PC-3 (cell line): Measurements from ENCODE around the gene SYCE1. TPM values are rescaled to one million over a fixed set of nuclear protein-coding genes. Genes with fewer than 3 reads are reported as not detected.
A peak's percentile ranks its signal among the peaks of the same experiment; 100 is the strongest.

Experiments used
- ATAC-seq: fragments of 200-7000 bp; cut with Tn5 transposase; 2 replicates; pipeline ENCODE4 v1.9.1; 2020; ENCODE audit warnings: mild to moderate bottlenecking, moderate library complexity
- BruUV-seq: library from RNA; stranded (reverse); fragments of 400-500 nt; replicated peaks from 2 replicates; lab custom pipeline; 2021; lab: Mats Ljungman, UMichigan
- CTCF ChIA-PET: fragments of 300-600 bp; sonication (Branson Sonifier 250); formaldehyde crosslinking; loops from one replicate; lab custom pipeline; 2022; ENCODE audit warnings: antibody characterized with exemption; lab: Charles Lee
- POLR2A ChIA-PET: fragments of 300-600 bp; sonication (Branson Sonifier 250); formaldehyde crosslinking; loops from one replicate; lab custom pipeline; 2022; ENCODE audit warnings: antibody characterized with exemption; ENCODE audit not compliant: unreplicated experiment; lab: Charles Lee
- DNase-seq: peaks from one replicate; pipeline ENCODE4 v3.0.0-alpha.2; 2015
- H2AFZ ChIP-seq: fragments of 300-600 bp; sonication (generic); 2 replicates; pipeline ENCODE4 v1.6.0; 2016; ENCODE audit warnings: antibody characterized with exemption, low read length
- H3F3A ChIP-seq: fragments of 300-600 bp; sonication (generic); one replicate; pipeline ENCODE4 v1.6.0; 2017; ENCODE audit warnings: antibody characterized with exemption, low read length, control low read depth, mild to moderate bottlenecking; ENCODE audit not compliant: unreplicated experiment
- H3K27ac ChIP-seq: fragments of 300-600 bp; sonication (generic); 2 replicates; pipeline ENCODE4 v1.5.1; 2016; ENCODE audit warnings: mild to moderate bottlenecking, low read length
- H3K27me3 ChIP-seq: fragments of 300-600 bp; sonication (generic); 2 replicates; pipeline ENCODE4 v1.6.1; 2016; ENCODE audit warnings: low read length, mixed read lengths
- H3K36me3 ChIP-seq: fragments of 300-600 bp; sonication (generic); 2 replicates; pipeline ENCODE4 v1.6.1; 2016; ENCODE audit warnings: low read depth, mixed run types, low read length, mixed read lengths
- H3K4me1 ChIP-seq: fragments of 300-600 bp; sonication (generic); 2 replicates; pipeline ENCODE4 v1.5.1; 2016; ENCODE audit warnings: low read length; ENCODE audit not compliant: insufficient read depth
- H3K4me2 ChIP-seq: fragments of 300-600 bp; sonication (generic); 2 replicates; pipeline ENCODE4 v1.6.0; 2016; ENCODE audit warnings: low read length
- H3K4me3 ChIP-seq: fragments of 300-600 bp; sonication (generic); 2 replicates; pipeline ENCODE4 v1.5.1; 2016; ENCODE audit warnings: mild to moderate bottlenecking, low read length, mixed read lengths
- H3K79me2 ChIP-seq: fragments of 300-600 bp; sonication (generic); 2 replicates; pipeline ENCODE4 v1.6.1; 2017; ENCODE audit warnings: low read length, mixed read lengths
- H3K9ac ChIP-seq: fragments of 300-600 bp; sonication (generic); 2 replicates; pipeline ENCODE4 v1.6.0; 2016; ENCODE audit warnings: mild to moderate bottlenecking, low read length
- H3K9me2 ChIP-seq: fragments of 300-600 bp; sonication (generic); replicated peaks from 2 replicates; pipeline ENCODE4 v1.6.1; 2016; ENCODE audit warnings: mixed run types, low read length, mixed read lengths
- H3K9me3 ChIP-seq: fragments of 300-600 bp; sonication (generic); 2 replicates; pipeline ENCODE4 v1.6.1; 2016; ENCODE audit warnings: low read length, mixed read lengths
- H4K20me1 ChIP-seq: fragments of 300-600 bp; sonication (generic); 2 replicates; pipeline ENCODE4 v1.6.1; 2016; ENCODE audit warnings: low read length, mixed read lengths
- EZH2 ChIP-seq: fragments of 300-600 bp; sonication (generic); IDR thresholded peaks from one replicate; pipeline ENCODE4 v1.6.1; 2017; ENCODE audit warnings: antibody characterized with exemption, mild to moderate bottlenecking, low read length; ENCODE audit not compliant: unreplicated experiment
- EZH2phosphoT487 ChIP-seq: fragments of 300-600 bp; sonication (generic); IDR thresholded peaks from 2 replicates; pipeline ENCODE4 v1.6.1; 2018; ENCODE audit warnings: mild to moderate bottlenecking, antibody characterized with exemption, low read length, borderline replicate concordance
- intact Hi-C: fragments of 100-400 bp; cut with micrococcal nuclease; formaldehyde crosslinking; loops from 2 replicates; pipeline ENCODE4 v1.9.0; 2023
- total RNA-seq: library from RNA; depleted of rRNA; stranded (reverse); fragments of >200 nt; gene quantifications from 2 replicates; pipeline ENCODE4 v1.2.3, GENCODE V29; 2014
- TF ChIP-seq, protein P1 (sequence below): fragments of 300-600 bp; sonication (generic); conservative IDR thresholded peaks from 2 replicates; pipeline ENCODE4 v1.5.1; 2017; ENCODE audit warnings: antibody characterized with exemption, low read depth, mild to moderate bottlenecking, low read length

SYCE1 gene
- total RNA-seq, 1 experiment from 2014 or later, result not detected

DNA sequence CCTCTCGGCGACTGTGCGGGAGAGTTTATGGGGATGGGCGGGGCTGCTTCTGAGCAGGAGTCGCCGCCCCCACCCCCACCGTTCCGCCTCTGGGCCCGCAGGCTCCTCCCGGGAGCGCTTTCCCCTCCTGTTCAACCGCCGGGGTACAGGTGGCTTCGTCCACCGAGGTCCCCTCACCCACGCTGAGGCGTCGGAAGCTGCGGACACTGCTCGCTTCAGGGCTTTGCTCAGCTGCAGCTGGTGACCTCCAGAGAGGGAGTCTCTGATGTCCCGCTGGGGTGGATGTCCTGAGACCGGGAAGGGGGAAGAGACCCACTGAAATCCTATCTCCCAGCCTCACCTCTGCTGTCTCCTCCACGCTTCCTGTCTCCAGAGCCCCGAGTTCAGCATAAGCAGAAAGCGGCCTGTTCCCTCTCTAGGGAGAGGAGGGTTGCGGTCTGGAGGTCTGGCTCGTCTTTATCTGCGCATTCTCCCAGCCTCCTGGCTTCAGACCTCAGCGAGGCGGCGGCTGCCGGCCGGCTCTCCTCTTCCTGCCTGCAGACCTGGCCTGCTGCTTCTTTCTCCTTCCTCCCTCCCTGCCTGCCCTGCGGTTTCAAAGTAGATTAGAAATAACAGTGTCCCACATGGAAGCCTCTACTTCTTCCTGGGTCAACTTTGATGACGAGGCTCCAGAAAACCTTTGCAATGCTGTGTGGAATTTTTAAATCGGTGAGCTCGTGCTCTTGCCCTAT lies 36.4 kb downstream of the SYCE1 start:
- Histone ChIP-seq H3K9me2 (no peaks in the 10 kb centered on the region), H3K4me2 (peak overlapping the region; percentile 93), H3K4me3 (peak overlapping the region; percentile 74), H3K9me3 (0 out of 2 replicates have a peak, but pooled peaks cover 7% of the 10 kb centered on the region), H2AFZ (peak overlapping the region; percentile 91), H3F3A (peaks cover 6% of the 10 kb centered on the region), H3K27me3 (no peaks in the 10 kb centered on the region; the same call in 1 of the 2 replicates), H3K79me2 (no peaks in the 10 kb centered on the region), H3K36me3 (no peaks in the 10 kb centered on the region; the same call in 1 of the 2 replicates), H4K20me1 (no peaks in the 10 kb centered on the region), H3K9ac (no peak overlapping the region), H3K4me1 (peaks cover 13% of the 10 kb centered on the region; the same call in 1 of the 2 replicates), H3K27ac (no peak overlapping the region)
- no TSS peak for BruUV-seq
- TF ChIP-seq EZH2phosphoT487 (no peak), EZH2 (no peak)
- TF ChIP-seq, protein P1, sequence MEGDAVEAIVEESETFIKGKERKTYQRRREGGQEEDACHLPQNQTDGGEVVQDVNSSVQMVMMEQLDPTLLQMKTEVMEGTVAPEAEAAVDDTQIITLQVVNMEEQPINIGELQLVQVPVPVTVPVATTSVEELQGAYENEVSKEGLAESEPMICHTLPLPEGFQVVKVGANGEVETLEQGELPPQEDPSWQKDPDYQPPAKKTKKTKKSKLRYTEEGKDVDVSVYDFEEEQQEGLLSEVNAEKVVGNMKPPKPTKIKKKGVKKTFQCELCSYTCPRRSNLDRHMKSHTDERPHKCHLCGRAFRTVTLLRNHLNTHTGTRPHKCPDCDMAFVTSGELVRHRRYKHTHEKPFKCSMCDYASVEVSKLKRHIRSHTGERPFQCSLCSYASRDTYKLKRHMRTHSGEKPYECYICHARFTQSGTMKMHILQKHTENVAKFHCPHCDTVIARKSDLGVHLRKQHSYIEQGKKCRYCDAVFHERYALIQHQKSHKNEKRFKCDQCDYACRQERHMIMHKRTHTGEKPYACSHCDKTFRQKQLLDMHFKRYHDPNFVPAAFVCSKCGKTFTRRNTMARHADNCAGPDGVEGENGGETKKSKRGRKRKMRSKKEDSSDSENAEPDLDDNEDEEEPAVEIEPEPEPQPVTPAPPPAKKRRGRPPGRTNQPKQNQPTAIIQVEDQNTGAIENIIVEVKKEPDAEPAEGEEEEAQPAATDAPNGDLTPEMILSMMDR, result no peak
- ATAC-seq, result peak; percentile 66
- CTCF ChIA-PET, result no interaction called here
- intact Hi-C loops, result no loop called here
- POLR2A ChIA-PET, result no interaction called here
- peak; percentile 40 for DNase-seq

DNA sequence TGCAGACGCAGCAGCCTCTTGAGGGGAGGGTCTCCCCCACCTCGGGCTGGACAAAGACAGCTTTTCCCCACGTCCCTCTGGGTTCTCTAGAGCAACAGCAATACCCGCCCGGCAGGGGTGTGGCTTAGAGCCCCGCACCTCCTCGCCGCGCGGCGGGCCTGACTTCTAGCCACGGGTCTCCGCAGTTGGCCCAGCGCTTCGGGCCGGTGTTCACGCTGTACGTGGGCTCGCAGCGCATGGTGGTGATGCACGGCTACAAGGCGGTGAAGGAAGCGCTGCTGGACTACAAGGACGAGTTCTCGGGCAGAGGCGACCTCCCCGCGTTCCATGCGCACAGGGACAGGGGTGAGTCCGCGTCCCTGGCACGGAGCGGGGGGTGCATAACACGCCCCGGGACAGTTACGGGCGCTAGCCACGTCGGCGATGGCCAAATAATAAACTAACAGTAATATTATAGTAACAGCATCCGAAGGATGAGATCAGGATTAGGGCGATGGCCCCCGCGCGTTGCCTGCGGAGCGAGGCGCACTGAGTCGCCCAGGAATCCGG lies 37.0 kb downstream of the SYCE1 start:
- H3K4me3 ChIP-seq, result peak overlapping the region; percentile 74

More for the DNA sequence above, 37.0 kb downstream of the SYCE1 start:
- ATAC-seq, result peak; percentile 41
- 0 out of 2 replicates have a peak, but pooled peaks cover 7% of the 10 kb centered on the region for H3K9me3 ChIP-seq
- peak overlapping the region; percentile 93 for H3K4me2 ChIP-seq
- intact Hi-C loops, result no loop called here
- H4K20me1 ChIP-seq, result no peaks in the 10 kb centered on the region
- H3K4me1 ChIP-seq, result peaks cover 13% of the 10 kb centered on the region; the same call in 1 of the 2 replicates
- H3K9ac ChIP-seq, result no peak overlapping the region
- no peaks in the 10 kb centered on the region for H3K9me2 ChIP-seq
- BruUV-seq, result TSS peak; percentile 57
- no peaks in the 10 kb centered on the region for H3K79me2 ChIP-seq
- peak; percentile 10 for DNase-seq
- H3K27me3 ChIP-seq, result no peaks in the 10 kb centered on the region; the same call in 1 of the 2 replicates
- H3K27ac ChIP-seq, result no peak overlapping the region
- POLR2A ChIA-PET, result no interaction called here
- CTCF ChIA-PET, result no interaction called here
- peaks cover 8% of the 10 kb centered on the region for H3F3A ChIP-seq
- H3K36me3 ChIP-seq, result no peaks in the 10 kb centered on the region; the same call in 1 of the 2 replicates
- TF ChIP-seq, protein P1, result no peak
- no peak for TF ChIP-seq EZH2phosphoT487
- TF ChIP-seq EZH2, result no peak
- peak overlapping the region; percentile 91 for H2AFZ ChIP-seq
